Neural progenitor cell (in vitro differentiated cells): ENCODE results near the gene TBC1D4.

Source experiments
- EZH2 ChIP-seq: fragments of 200-600 bp; sonication (generic); IDR thresholded peaks from 2 replicates; pipeline ENCODE4 v1.6.1; 2017; ENCODE audit warnings: antibody characterized with exemption, mild to moderate bottlenecking, moderate library complexity
- EZH2phosphoT487 ChIP-seq: fragments of 200-600 bp; sonication (generic); IDR thresholded peaks from 2 replicates; pipeline ENCODE4 v1.6.1; 2017; ENCODE audit warnings: antibody characterized with exemption
- TF ChIP-seq, protein P1 (sequence below): fragments of 200-600 bp; sonication (generic); IDR thresholded peaks from 2 replicates; pipeline ENCODE4 v1.5.1; 2017; ENCODE audit warnings: antibody characterized with exemption, mild to moderate bottlenecking

- TF ChIP-seq, protein P1, sequence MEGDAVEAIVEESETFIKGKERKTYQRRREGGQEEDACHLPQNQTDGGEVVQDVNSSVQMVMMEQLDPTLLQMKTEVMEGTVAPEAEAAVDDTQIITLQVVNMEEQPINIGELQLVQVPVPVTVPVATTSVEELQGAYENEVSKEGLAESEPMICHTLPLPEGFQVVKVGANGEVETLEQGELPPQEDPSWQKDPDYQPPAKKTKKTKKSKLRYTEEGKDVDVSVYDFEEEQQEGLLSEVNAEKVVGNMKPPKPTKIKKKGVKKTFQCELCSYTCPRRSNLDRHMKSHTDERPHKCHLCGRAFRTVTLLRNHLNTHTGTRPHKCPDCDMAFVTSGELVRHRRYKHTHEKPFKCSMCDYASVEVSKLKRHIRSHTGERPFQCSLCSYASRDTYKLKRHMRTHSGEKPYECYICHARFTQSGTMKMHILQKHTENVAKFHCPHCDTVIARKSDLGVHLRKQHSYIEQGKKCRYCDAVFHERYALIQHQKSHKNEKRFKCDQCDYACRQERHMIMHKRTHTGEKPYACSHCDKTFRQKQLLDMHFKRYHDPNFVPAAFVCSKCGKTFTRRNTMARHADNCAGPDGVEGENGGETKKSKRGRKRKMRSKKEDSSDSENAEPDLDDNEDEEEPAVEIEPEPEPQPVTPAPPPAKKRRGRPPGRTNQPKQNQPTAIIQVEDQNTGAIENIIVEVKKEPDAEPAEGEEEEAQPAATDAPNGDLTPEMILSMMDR = no peak
- TF ChIP-seq EZH2 (no peak), EZH2phosphoT487 (no peak)
Observed at GRCh38 chr13:75369981-75370380, 112.0 kb downstream of the TBC1D4 start.
